ENCODE data around the gene MED12L.

DNA sequence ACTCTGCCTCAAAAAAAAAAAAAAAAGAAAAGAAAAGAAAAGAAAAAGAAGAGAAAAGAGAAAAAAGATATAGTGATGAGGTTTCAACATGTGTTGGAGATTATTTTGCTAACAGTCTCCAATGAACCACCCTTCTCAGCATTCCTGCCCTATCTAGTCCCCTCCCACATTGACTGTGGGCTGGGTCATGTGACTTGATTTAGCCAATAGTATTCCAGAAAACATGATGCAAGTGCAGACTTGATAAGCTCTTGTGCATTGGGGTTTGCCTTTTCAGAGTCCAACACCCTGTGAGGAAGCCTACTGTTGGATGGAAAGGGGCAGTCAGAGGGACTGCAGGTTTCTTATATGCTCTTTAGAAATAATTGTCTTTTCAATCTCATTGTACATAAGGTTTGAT is 37.8 kb upstream of the MED12L start:
- no peak for TF ChIP-seq POLR2AphosphoS5 (IDR thresholded peaks at IDR 0.05)
- no peak for TF ChIP-seq EP300 (IDR thresholded peaks at IDR 0.05)
- TF ChIP-seq, protein P1, sequence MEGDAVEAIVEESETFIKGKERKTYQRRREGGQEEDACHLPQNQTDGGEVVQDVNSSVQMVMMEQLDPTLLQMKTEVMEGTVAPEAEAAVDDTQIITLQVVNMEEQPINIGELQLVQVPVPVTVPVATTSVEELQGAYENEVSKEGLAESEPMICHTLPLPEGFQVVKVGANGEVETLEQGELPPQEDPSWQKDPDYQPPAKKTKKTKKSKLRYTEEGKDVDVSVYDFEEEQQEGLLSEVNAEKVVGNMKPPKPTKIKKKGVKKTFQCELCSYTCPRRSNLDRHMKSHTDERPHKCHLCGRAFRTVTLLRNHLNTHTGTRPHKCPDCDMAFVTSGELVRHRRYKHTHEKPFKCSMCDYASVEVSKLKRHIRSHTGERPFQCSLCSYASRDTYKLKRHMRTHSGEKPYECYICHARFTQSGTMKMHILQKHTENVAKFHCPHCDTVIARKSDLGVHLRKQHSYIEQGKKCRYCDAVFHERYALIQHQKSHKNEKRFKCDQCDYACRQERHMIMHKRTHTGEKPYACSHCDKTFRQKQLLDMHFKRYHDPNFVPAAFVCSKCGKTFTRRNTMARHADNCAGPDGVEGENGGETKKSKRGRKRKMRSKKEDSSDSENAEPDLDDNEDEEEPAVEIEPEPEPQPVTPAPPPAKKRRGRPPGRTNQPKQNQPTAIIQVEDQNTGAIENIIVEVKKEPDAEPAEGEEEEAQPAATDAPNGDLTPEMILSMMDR (IDR thresholded peaks at IDR 0.05) = no peak
- TF ChIP-seq POLR2A (IDR thresholded peaks at IDR 0.05; ENCODE audit: low read depth) = no peak
